Measurements from ENCODE around the gene CHN1.

DNA sequence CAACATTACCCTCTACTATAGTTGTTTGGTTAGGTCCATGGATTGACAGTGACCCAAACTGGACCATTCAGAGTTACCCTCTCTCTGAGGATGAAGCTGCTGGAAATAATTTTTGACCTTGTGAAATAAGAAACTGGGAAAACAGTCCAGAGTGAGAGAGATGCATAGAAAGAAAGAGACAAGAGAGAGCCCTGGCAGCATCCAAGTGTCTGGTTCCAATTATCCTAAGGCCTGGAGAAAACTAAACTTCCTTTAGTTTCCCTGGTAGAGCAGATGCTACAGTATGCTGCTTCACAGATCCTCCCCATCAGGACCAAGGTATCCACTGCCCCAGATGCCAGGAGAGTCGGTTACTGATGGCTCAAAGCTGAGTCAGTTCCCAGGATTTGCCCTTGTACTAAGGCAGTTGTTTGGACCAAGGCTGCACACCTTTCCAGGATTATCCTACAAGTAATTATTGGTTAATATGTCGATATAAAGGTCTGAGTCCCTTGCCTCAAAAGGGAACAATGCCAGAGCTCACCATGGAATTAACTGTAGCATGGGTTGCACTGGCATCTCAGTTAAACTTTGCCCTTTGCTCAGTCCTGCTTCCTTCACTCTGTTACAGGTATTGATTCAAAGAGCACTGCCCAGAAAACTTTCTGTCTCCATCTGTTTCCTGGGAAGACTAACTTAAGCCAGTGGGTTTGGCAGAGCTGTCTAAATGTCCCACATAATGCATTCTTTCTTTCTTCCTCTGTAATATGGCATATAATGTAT lies 14.6 kb upstream of the CHN1 start:
- TF ChIP-seq, protein P1, sequence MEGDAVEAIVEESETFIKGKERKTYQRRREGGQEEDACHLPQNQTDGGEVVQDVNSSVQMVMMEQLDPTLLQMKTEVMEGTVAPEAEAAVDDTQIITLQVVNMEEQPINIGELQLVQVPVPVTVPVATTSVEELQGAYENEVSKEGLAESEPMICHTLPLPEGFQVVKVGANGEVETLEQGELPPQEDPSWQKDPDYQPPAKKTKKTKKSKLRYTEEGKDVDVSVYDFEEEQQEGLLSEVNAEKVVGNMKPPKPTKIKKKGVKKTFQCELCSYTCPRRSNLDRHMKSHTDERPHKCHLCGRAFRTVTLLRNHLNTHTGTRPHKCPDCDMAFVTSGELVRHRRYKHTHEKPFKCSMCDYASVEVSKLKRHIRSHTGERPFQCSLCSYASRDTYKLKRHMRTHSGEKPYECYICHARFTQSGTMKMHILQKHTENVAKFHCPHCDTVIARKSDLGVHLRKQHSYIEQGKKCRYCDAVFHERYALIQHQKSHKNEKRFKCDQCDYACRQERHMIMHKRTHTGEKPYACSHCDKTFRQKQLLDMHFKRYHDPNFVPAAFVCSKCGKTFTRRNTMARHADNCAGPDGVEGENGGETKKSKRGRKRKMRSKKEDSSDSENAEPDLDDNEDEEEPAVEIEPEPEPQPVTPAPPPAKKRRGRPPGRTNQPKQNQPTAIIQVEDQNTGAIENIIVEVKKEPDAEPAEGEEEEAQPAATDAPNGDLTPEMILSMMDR (IDR thresholded peaks at IDR 0.05), result no peak
- TF ChIP-seq EZH2phosphoT487 (IDR thresholded peaks at IDR 0.05) (no peak), EZH2 (IDR thresholded peaks at IDR 0.05) (no peak)

Data from neural progenitor cell (in vitro differentiated cells).